Heart right ventricle (tissue), 16 donors: ENCODE results near the gene NKX1-1. TPM values are rescaled to one million over a fixed set of nuclear protein-coding genes. Genes with fewer than 3 reads are reported as not detected.

Experiments used
- ATAC-seq, 8 donors: fragments of 200-7000 bp; cut with Tn5 transposase; one replicate each; pipeline ENCODE4 v1.9.1; 2020; ENCODE audit warnings: mild to moderate bottlenecking in 8 of 8, moderate library complexity in 8 of 8, moderate number of reproducible peaks in 1 of 8
- DNase-seq, 2 donors: peaks; one replicate each; pipeline ENCODE4 v3.0.0-alpha.2; 2020
- H3K27ac ChIP-seq, 10 donors: fragments of 200-600 bp; sonication (generic) in 2 of 10; one replicate each; pipeline versions ENCODE4 v1.5.0 to v1.8.0; 2020 to 2022; ENCODE audit warnings: mild to moderate bottlenecking in 3 of 10
- H3K27me3 ChIP-seq, 7 donors: fragments of 200-600 bp; one replicate each; pipeline ENCODE4 v1.8.0; 2021 to 2022; ENCODE audit warnings: mild to moderate bottlenecking in 2 of 7
- H3K36me3 ChIP-seq, 9 donors: fragments of 200-600 bp; sonication (generic) in 1 of 9; one replicate each; pipeline versions ENCODE4 v1.5.0 to v1.8.0; 2020 to 2022; ENCODE audit warnings: mild to moderate bottlenecking in 2 of 9
- H3K4me1 ChIP-seq, 9 donors: fragments of 200-600 bp; sonication (generic) in 1 of 9; one replicate each; pipeline versions ENCODE4 v1.5.0 to v1.8.0; 2020 to 2022; ENCODE audit warnings: mild to moderate bottlenecking in 4 of 9
- H3K4me3 ChIP-seq, 10 donors: fragments of 200-600 bp; sonication (generic) in 2 of 10; one replicate each; pipeline versions ENCODE4 v1.5.0 to v1.8.0; 2020 to 2022; ENCODE audit warnings: mild to moderate bottlenecking in 7 of 10, moderate library complexity in 2 of 10
- H3K9me3 ChIP-seq, 11 donors: fragments of 200-600 bp in 10 of 11; sonication (generic) in 2 of 11; one replicate each; pipeline versions ENCODE4 v1.5.0 to v1.8.0; 2013 to 2022; ENCODE audit warnings: mild to moderate bottlenecking in 2 of 11, control low read depth in 1 of 11, moderate library complexity in 1 of 11
- CTCF ChIP-seq, 9 donors: fragments of 200-600 bp; sonication (generic) in 2 of 9; IDR thresholded peaks; one replicate each; pipeline versions ENCODE4 v1.5.0 to v1.8.0; 2021 to 2022; ENCODE audit warnings: antibody characterized with exemption in 9 of 9, mild to moderate bottlenecking in 5 of 9, moderate library complexity in 1 of 9
- WGBS, 2 donors: extraction: QIAGEN DNeasy Blood & Tissue Kit; methylation state at CpG; one replicate each; pipeline ENCODE4 v1.1.7; 2013; ENCODE audit warnings: inconsistent platforms in 1 of 2; 5-methylcytosine and 5-hydroxymethylcytosine counted together
- intact Hi-C, 10 donors: fragments of 100-400 bp; cut with DNase I; formaldehyde crosslinking; loops; one replicate each; pipeline versions ENCODE4 v1.11.1 to v1.14.2; 2022
- polyA plus RNA-seq, 2 donors: library from polyadenylated mRNA; stranded (reverse); fragments of 200-250 nt; gene quantifications; one replicate each; pipeline ENCODE4 v1.2.3, GENCODE V29; 2013
- total RNA-seq, 10 donors: library from RNA; stranded (reverse); fragmentation: NEBNext Ultra II Directional in 3 of 10; extraction: Animal tissue kit (Norgen Biotek cat#: 25700) in 3 of 10; gene quantifications; one replicate each; pipeline versions ENCODE4 v1.2.1 to v1.2.4, GENCODE V29; 2021 to 2023
- donor health status: Arrhythmogenic right ventricular cardiomyopathy.
- donor health status: ischemic (EF 13 %, LVEDD 7.1; RV severe dilation, severe dysfunction).
- donor health status: healthy with polysubstance abuse.
- donor health status: DM: no; HTN: yes; CAD: no.
- donor health status: DM: no; HTN: no; CAD: no.
- donor health status: ischemic (EF 25% LVEDD 6.9; RV normal size, moderate dysfunction).
- donor health status: ischemic (EF 25% LVEDD 5.7; RV mildly dilated, moderate dysfunction).
- donor health status: healthy.
- donor health status: DM: yes; HTN: yes; CAD: no.
- donor health status: Ischemic cardiomyopathy.
- donor health status: ischemic (EF 35%, LVEDD 5.7; RV mildly dilated, moderate dysfunction).
- donor health status: nonischemic (EF 11% LVEDD 7.7; RV severe dilation, severe dysfunction).
- donor health status: DM: yes; HTN: yes; CAD: no.
- donor health status: PGD.
- donor health status: ischemic (EF 29% LVEDD 5.4; RV normal size, mild dysfunction).
- donor health status: nonischemic (EF 23%, LVEDD 6.1; RV moderate dilation, normal function).

NKX1-1 gene
- total and polyA plus RNA-seq, 12 donors: not detected

- Histone ChIP-seq H3K27ac (no peak overlapping the region), H3K27me3 (no peaks in the 10 kb centered on the region), H3K4me1 (no peaks in the 10 kb centered on the region), H3K4me3 (no peak overlapping the region), H3K9me3 (no peaks in the 10 kb centered on the region), H3K36me3 (peaks cover 0 to 79% (median 0%) of the 10 kb centered on the region in 9 donors)
- DNase-seq (no peak), ATAC-seq (no peak)
- intact Hi-C loops: loop anchor here in 1 of 10 donors (10.0 kb wide), 1 partner anchor 146 kb away; no protein-coding TSS in a partner anchor
- no peak for TF ChIP-seq CTCF (IDR thresholded peaks at IDR 0.05)
- WGBS, 2 donors: 93 to 94% methylated on average over 24 of the region's 24 CpGs
Observed at GRCh38 chr4:1368421-1369090, 37.7 kb downstream of the NKX1-1 start.

GRCh38 chr4:1367936-1368289 is 38.3 kb downstream of the NKX1-1 start:
- no peak for TF ChIP-seq CTCF (IDR thresholded peaks at IDR 0.05)
- intact Hi-C loops: loop anchor here in 1 of 10 donors (10.0 kb wide), 1 partner anchor 147 kb away; no protein-coding TSS in a partner anchor
- WGBS, 2 donors: 90% methylated on average over 10 of the region's 10 CpGs
- Histone ChIP-seq H3K27ac (no peak overlapping the region), H3K9me3 (no peaks in the 10 kb centered on the region), H3K4me3 (no peak overlapping the region), H3K4me1 (no peaks in the 10 kb centered on the region), H3K36me3 (peaks cover 0 to 79% (median 0%) of the 10 kb centered on the region in 9 donors), H3K27me3 (no peaks in the 10 kb centered on the region)
- no peak for DNase-seq
- peak in 1 of 8 donors; percentile 16 for ATAC-seq

GRCh38 chr4:1367230-1367935 is 38.9 kb downstream of the NKX1-1 start:
- DNase-seq (no peak), ATAC-seq (peak in 1 of 8 donors; percentile 8)
- peaks cover 0 to 80% (median 0%) of the 10 kb centered on the region in 9 donors for H3K36me3 ChIP-seq
- H3K27me3 ChIP-seq: no peaks in the 10 kb centered on the region
- WGBS, 2 donors: 94 to 95% methylated on average over 17 of the region's 17 CpGs
- H3K4me1 ChIP-seq: no peaks in the 10 kb centered on the region
- H3K27ac ChIP-seq: no peak overlapping the region
- intact Hi-C loops: loop anchor here in 1 of 10 donors (10.0 kb wide), 1 partner anchor 147 kb away; no protein-coding TSS in a partner anchor
- H3K9me3 ChIP-seq: no peaks in the 10 kb centered on the region
- no peak overlapping the region for H3K4me3 ChIP-seq
- TF ChIP-seq CTCF (IDR thresholded peaks at IDR 0.05): no peak

- DNase-seq (peak in 1 of 2 donors; percentile 10), ATAC-seq (no peak)
- Histone ChIP-seq H3K27me3 (no peaks in the 10 kb centered on the region), H3K4me3 (no peak overlapping the region), H3K4me1 (no peaks in the 10 kb centered on the region), H3K36me3 (peaks cover 0 to 79% (median 0%) of the 10 kb centered on the region in 9 donors), H3K27ac (no peak overlapping the region), H3K9me3 (no peaks in the 10 kb centered on the region)
- no peak for TF ChIP-seq CTCF (IDR thresholded peaks at IDR 0.05)
- WGBS, 2 donors: 95% methylated on average over 35 of the region's 35 CpGs
- intact Hi-C loops: loop anchor here in 1 of 10 donors (10.0 kb wide), 1 partner anchor 148 kb away; no protein-coding TSS in a partner anchor
Observed at GRCh38 chr4:1366371-1367229, 39.6 kb downstream of the NKX1-1 start.
